ENCODE data around the gene PEX12.
"Not testable (repeated sequence)": the region's sequence is repeated elsewhere in the genome, so short reads cannot be mapped to it uniquely, and the experiment has no call there.

Gene PEX12

DNA sequence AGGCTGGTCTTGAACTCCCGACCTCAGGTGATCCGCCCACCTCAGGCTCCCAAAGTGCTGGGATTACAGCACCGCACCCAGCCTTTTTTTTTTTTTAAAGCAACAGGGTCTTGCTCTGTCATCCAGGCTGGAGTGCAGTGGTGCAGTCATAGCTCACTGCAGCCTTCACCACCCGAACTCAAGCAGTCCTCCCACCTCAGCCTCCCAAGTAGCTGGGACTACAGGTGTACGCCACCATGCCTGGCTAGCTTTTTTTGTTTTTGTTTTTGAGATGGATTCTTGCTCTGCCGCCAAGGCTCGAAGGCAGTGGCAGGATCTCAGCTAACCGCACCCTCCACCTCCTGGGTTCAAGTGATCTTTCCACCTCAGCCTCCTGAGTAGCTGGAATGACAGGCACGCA lies 43.0 kb downstream of the PEX12 start:
- DNase-seq (ENCODE audit: low spot score) = not testable (repeated sequence)

GRCh38 chr17:35534576-35535093 lies 43.7 kb downstream of the PEX12 start:
- DNase-seq (ENCODE audit: low spot score) = no peak

GRCh38 chr17:35531160-35531559 lies 47.2 kb downstream of the PEX12 start:
- no peak for DNase-seq (ENCODE audit: low spot score)

GRCh38 chr17:35529866-35530265 lies 48.5 kb downstream of the PEX12 start:
- no peak for DNase-seq (ENCODE audit: low spot score)

GRCh38 chr17:35529326-35529725 lies 49.0 kb downstream of the PEX12 start:
- DNase-seq (ENCODE audit: low spot score) = not testable (repeated sequence)

All from COLO829 (cell line).